ENCODE measurements around the gene KIFAP3. TPM values are rescaled to one million over a fixed set of nuclear protein-coding genes. Genes with fewer than 3 reads are reported as not detected.

The KIFAP3 gene
- total RNA-seq, 2 experiments from 2014 or later = 19.4 to 20.6 TPM

- DNase-seq (no peak), ATAC-seq (ENCODE audit: low read depth) (no peak)
- H3K9me3 Mint-ChIP-seq = no peaks in the 10 kb centered on the region
- no peaks in the 10 kb centered on the region for H3K27me3 Mint-ChIP-seq
- no peaks in the 10 kb centered on the region for H3K4me1 Mint-ChIP-seq
- H3K4me3 Mint-ChIP-seq = no peak overlapping the region
- H3K36me3 Mint-ChIP-seq = no peaks in the 10 kb centered on the region
- H3K27ac Mint-ChIP-seq = no peak overlapping the region
- POLR2A ChIA-PET = no interaction called here
These were observed 78.5 kb downstream of the KIFAP3 start for GRCh38 chr1:169995993-169996392.

DNA sequence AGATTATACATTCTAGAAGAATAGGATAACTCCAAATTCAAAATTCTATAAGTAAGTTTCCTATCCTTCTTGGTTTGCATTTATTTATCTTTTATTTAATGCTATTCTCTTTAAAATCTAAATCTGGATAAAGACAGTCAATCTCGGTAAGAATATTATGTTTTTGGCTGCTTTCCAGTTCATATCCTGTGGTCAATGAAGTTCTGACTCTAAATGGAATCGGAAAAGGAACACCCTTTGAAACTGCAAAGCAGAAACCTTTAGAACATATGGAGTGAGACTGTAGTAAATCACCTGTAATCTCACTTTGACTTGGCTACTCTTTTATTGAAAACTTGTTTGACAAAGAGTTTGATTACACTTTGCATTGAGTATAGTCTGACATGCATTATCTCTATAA, 85.2 kb downstream of the KIFAP3 start:
- no peaks in the 10 kb centered on the region for H3K9me3 Mint-ChIP-seq
- no peak for ATAC-seq (ENCODE audit: low read depth)

GRCh38 chr1:169985757-169986156, 88.7 kb downstream of the KIFAP3 start:
- H3K4me1 Mint-ChIP-seq = peaks cover 3% of the 10 kb centered on the region
- no peaks in the 10 kb centered on the region for H3K27me3 Mint-ChIP-seq
- POLR2A ChIA-PET = no interaction called here
- peaks cover 14% of the 10 kb centered on the region for H3K36me3 Mint-ChIP-seq
- ATAC-seq (ENCODE audit: low read depth) = no peak
- DNase-seq = no peak
- no peak overlapping the region for H3K27ac Mint-ChIP-seq
- no peaks in the 10 kb centered on the region for H3K9me3 Mint-ChIP-seq
- no peak overlapping the region for H3K4me3 Mint-ChIP-seq

More for the DNA sequence above, 85.2 kb downstream of the KIFAP3 start:
- POLR2A ChIA-PET = no interaction called here
- no peak overlapping the region for H3K27ac Mint-ChIP-seq
- peaks cover 1% of the 10 kb centered on the region for H3K36me3 Mint-ChIP-seq
- H3K4me1 Mint-ChIP-seq = no peaks in the 10 kb centered on the region
- H3K27me3 Mint-ChIP-seq = no peaks in the 10 kb centered on the region
- no peak for DNase-seq
- H3K4me3 Mint-ChIP-seq = no peak overlapping the region

DNA sequence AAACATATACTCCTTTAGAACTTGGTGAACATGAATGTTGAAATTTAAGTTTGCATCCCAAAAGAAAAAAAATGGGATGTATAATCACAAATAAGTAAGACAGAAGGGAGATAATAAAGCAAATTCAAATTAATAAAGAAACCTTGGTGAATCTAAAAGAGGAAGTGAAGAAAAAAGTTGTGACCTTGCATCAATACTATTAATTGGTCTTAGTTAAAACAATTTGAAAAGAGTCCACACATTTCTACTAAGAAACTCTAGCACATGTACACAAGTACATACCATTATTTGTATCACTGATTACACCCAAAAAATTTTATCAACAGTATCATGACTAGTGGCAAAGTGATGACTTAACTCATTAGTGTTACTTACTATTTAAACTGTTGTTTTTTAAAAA, 100.4 kb downstream of the KIFAP3 start:
- DNase-seq (no peak), ATAC-seq (ENCODE audit: low read depth) (no peak)
- Mint-ChIP-seq H3K9me3 (no peaks in the 10 kb centered on the region), H3K27me3 (no peaks in the 10 kb centered on the region), H3K27ac (no peak overlapping the region), H3K4me3 (no peak overlapping the region), H3K4me1 (no peaks in the 10 kb centered on the region), H3K36me3 (peaks cover 9% of the 10 kb centered on the region)
- POLR2A ChIA-PET = no interaction called here

DNA sequence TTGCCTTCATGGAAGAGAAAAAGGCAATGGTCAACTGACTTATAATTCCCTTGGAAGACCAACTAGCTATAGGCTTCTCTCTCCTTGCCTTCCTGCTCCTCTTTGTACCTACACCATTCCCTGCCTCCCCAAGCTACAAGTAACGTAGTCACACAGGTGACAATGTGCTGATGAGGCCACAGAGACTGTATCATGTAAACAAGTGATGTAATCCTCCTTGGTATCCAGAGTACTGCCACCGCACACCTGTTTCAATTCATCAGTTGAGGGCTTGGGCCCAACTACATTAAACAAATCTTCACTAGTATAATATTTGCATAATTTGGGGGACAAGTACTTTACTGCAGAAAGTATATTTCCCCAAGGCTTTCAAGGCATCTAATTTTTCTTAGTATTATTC, 104.4 kb downstream of the KIFAP3 start:
- Mint-ChIP-seq H3K4me3 (no peak overlapping the region), H3K27ac (no peak overlapping the region), H3K27me3 (no peaks in the 10 kb centered on the region), H3K4me1 (no peaks in the 10 kb centered on the region), H3K36me3 (peaks cover 2% of the 10 kb centered on the region), H3K9me3 (no peaks in the 10 kb centered on the region)
- ATAC-seq (ENCODE audit: low read depth) (no peak), DNase-seq (no peak)
- POLR2A ChIA-PET = no interaction called here

GRCh38 chr1:169968174-169968573, 106.3 kb downstream of the KIFAP3 start:
- Mint-ChIP-seq H3K27ac (no peak overlapping the region), H3K36me3 (peaks cover 5% of the 10 kb centered on the region), H3K27me3 (no peaks in the 10 kb centered on the region), H3K9me3 (no peaks in the 10 kb centered on the region), H3K4me1 (no peaks in the 10 kb centered on the region), H3K4me3 (no peak overlapping the region)
- POLR2A ChIA-PET = no interaction called here
- DNase-seq (no peak), ATAC-seq (ENCODE audit: low read depth) (no peak)

- H3K27ac Mint-ChIP-seq = no peak overlapping the region
- DNase-seq = no peak
- no peaks in the 10 kb centered on the region for H3K9me3 Mint-ChIP-seq
- H3K27me3 Mint-ChIP-seq = no peaks in the 10 kb centered on the region
- ATAC-seq (ENCODE audit: low read depth) = no peak
- peaks cover 6% of the 10 kb centered on the region for H3K36me3 Mint-ChIP-seq
- no peak overlapping the region for H3K4me3 Mint-ChIP-seq
- no peaks in the 10 kb centered on the region for H3K4me1 Mint-ChIP-seq
- POLR2A ChIA-PET = no interaction called here
These were observed 110.3 kb downstream of the KIFAP3 start for GRCh38 chr1:169964206-169964605.

GRCh38 chr1:169959686-169960085, 114.8 kb downstream of the KIFAP3 start:
- Mint-ChIP-seq H3K27me3 (no peaks in the 10 kb centered on the region), H3K4me1 (no peaks in the 10 kb centered on the region), H3K27ac (no peak overlapping the region), H3K9me3 (no peaks in the 10 kb centered on the region), H3K4me3 (no peak overlapping the region), H3K36me3 (peaks cover 6% of the 10 kb centered on the region)
- DNase-seq = no peak
- ATAC-seq (ENCODE audit: low read depth) = no peak
- POLR2A ChIA-PET = no interaction called here

DNA sequence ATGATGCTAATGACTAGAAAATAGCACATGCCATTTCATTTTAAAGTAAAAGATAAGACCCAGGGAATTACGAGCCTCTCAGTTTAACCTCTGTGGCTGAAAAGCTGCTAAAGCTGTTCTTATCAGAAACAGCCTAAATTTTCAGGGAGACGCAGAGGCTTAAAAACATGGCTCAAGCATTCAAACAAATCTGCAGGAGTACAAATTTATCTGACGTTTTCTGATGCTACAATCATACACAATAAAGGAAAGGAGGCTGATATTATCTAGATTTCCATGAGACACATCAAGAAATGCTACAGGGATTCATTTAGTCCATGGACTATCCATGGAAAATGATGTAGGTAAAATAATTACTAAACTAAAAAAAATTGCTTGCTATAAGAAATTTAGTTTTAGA, 115.5 kb downstream of the KIFAP3 start:
- H3K9me3 Mint-ChIP-seq = no peaks in the 10 kb centered on the region
- no peak for DNase-seq
- no peak overlapping the region for H3K27ac Mint-ChIP-seq
- no peak for ATAC-seq (ENCODE audit: low read depth)
- POLR2A ChIA-PET = no interaction called here
- H3K4me3 Mint-ChIP-seq = no peak overlapping the region
- peaks cover 6% of the 10 kb centered on the region for H3K36me3 Mint-ChIP-seq
- H3K4me1 Mint-ChIP-seq = no peaks in the 10 kb centered on the region
- H3K27me3 Mint-ChIP-seq = no peaks in the 10 kb centered on the region

- H3K27ac Mint-ChIP-seq = no peak overlapping the region
- H3K4me3 Mint-ChIP-seq = no peak overlapping the region
- H3K27me3 Mint-ChIP-seq = no peaks in the 10 kb centered on the region
- ATAC-seq (ENCODE audit: low read depth) = no peak
- no peaks in the 10 kb centered on the region for H3K4me1 Mint-ChIP-seq
- no peaks in the 10 kb centered on the region for H3K9me3 Mint-ChIP-seq
- POLR2A ChIA-PET = no interaction called here
- no peaks in the 10 kb centered on the region for H3K36me3 Mint-ChIP-seq
- no peak for DNase-seq
These were observed 116.6 kb downstream of the KIFAP3 start for GRCh38 chr1:169957884-169958283.

- H3K36me3 Mint-ChIP-seq = peaks cover 2% of the 10 kb centered on the region
- no peak for DNase-seq
- POLR2A ChIA-PET = no interaction called here
- no peaks in the 10 kb centered on the region for H3K9me3 Mint-ChIP-seq
- no peaks in the 10 kb centered on the region for H3K27me3 Mint-ChIP-seq
- H3K27ac Mint-ChIP-seq = no peak overlapping the region
- H3K4me3 Mint-ChIP-seq = no peak overlapping the region
- H3K4me1 Mint-ChIP-seq = no peaks in the 10 kb centered on the region
- ATAC-seq (ENCODE audit: low read depth) = no peak
These were observed 123.4 kb downstream of the KIFAP3 start for GRCh38 chr1:169951108-169951507.

- H3K27me3 Mint-ChIP-seq = no peaks in the 10 kb centered on the region
- H3K4me3 Mint-ChIP-seq = no peak overlapping the region
- no peaks in the 10 kb centered on the region for H3K4me1 Mint-ChIP-seq
- H3K9me3 Mint-ChIP-seq = no peaks in the 10 kb centered on the region
- H3K36me3 Mint-ChIP-seq = peaks cover 2% of the 10 kb centered on the region
- DNase-seq (no peak), ATAC-seq (ENCODE audit: low read depth) (no peak)
- no peak overlapping the region for H3K27ac Mint-ChIP-seq
- POLR2A ChIA-PET = no interaction called here
These were observed 125.4 kb downstream of the KIFAP3 start for GRCh38 chr1:169949139-169949538.

GRCh38 chr1:169946206-169946605, 128.3 kb downstream of the KIFAP3 start:
- H3K27ac Mint-ChIP-seq = no peak overlapping the region
- POLR2A ChIA-PET = no interaction called here
- no peaks in the 10 kb centered on the region for H3K27me3 Mint-ChIP-seq
- H3K36me3 Mint-ChIP-seq = peaks cover 2% of the 10 kb centered on the region
- DNase-seq (no peak), ATAC-seq (ENCODE audit: low read depth) (no peak)
- no peak overlapping the region for H3K4me3 Mint-ChIP-seq
- H3K9me3 Mint-ChIP-seq = no peaks in the 10 kb centered on the region
- no peaks in the 10 kb centered on the region for H3K4me1 Mint-ChIP-seq

GRCh38 chr1:169945181-169945580, 129.3 kb downstream of the KIFAP3 start:
- POLR2A ChIA-PET = no interaction called here
- no peaks in the 10 kb centered on the region for H3K36me3 Mint-ChIP-seq
- no peak overlapping the region for H3K4me3 Mint-ChIP-seq
- ATAC-seq (ENCODE audit: low read depth) (no peak), DNase-seq (no peak)
- no peaks in the 10 kb centered on the region for H3K4me1 Mint-ChIP-seq
- H3K27ac Mint-ChIP-seq = no peak overlapping the region
- H3K27me3 Mint-ChIP-seq = no peaks in the 10 kb centered on the region
- no peaks in the 10 kb centered on the region for H3K9me3 Mint-ChIP-seq

GRCh38 chr1:169944621-169945020, 129.9 kb downstream of the KIFAP3 start:
- no peaks in the 10 kb centered on the region for H3K36me3 Mint-ChIP-seq
- DNase-seq (no peak), ATAC-seq (ENCODE audit: low read depth) (no peak)
- H3K4me1 Mint-ChIP-seq = no peaks in the 10 kb centered on the region
- no peaks in the 10 kb centered on the region for H3K27me3 Mint-ChIP-seq
- H3K9me3 Mint-ChIP-seq = no peaks in the 10 kb centered on the region
- no peak overlapping the region for H3K27ac Mint-ChIP-seq
- POLR2A ChIA-PET = no interaction called here
- H3K4me3 Mint-ChIP-seq = no peak overlapping the region
